Aorta (tissue), 5 donors: Measurements from ENCODE around the gene PELI2. TPM values are rescaled to one million over a fixed set of nuclear protein-coding genes. Genes with fewer than 3 reads are reported as not detected.

ENCODE experiments used
- ATAC-seq: fragments of 200-7000 bp; cut with Tn5 transposase; one replicate; pipeline ENCODE4 v1.9.1; 2022; ENCODE audit warnings: moderate library complexity; ENCODE audit not compliant: low FRiP score
- DNase-seq, 2 donors: peaks; one replicate each; pipeline ENCODE4 v3.0.0-alpha.2; 2020
- H3K27ac ChIP-seq, 2 donors: one replicate each; pipeline ENCODE4 v1.5.1; 2013; ENCODE audit warnings: low read length in 2 of 2, mild to moderate bottlenecking in 2 of 2, moderate library complexity in 2 of 2, control low read depth in 1 of 2, inconsistent platforms in 1 of 2, low read depth in 1 of 2
- H3K27me3 ChIP-seq, 2 donors: one replicate each; pipeline ENCODE4 v1.6.1; 2013; ENCODE audit warnings: control low read depth in 1 of 2, low read length in 1 of 2, mild to moderate bottlenecking in 1 of 2, moderate library complexity in 1 of 2; ENCODE audit not compliant: insufficient read depth in 2 of 2, control insufficient read depth in 1 of 2
- H3K36me3 ChIP-seq, 2 donors: one replicate each; pipeline ENCODE4 v1.6.1; 2013; ENCODE audit warnings: control low read depth in 1 of 2, low read length in 1 of 2, mild to moderate bottlenecking in 1 of 2; ENCODE audit not compliant: insufficient read depth in 2 of 2, control insufficient read depth in 1 of 2
- H3K4me1 ChIP-seq, 2 donors: one replicate each; pipeline ENCODE4 v1.6.1; 2013; ENCODE audit warnings: low read length in 2 of 2, control low read depth in 1 of 2, mild to moderate bottlenecking in 1 of 2, moderate library complexity in 1 of 2; ENCODE audit not compliant: insufficient read depth in 2 of 2, control insufficient read depth in 1 of 2
- H3K4me3 ChIP-seq, 2 donors: one replicate each; pipeline ENCODE4 v1.5.1; 2013; ENCODE audit warnings: low read length in 2 of 2, control low read depth in 1 of 2, mild to moderate bottlenecking in 1 of 2
- H3K9me3 ChIP-seq: one replicate; pipeline ENCODE4 v1.6.1; 2013; ENCODE audit warnings: mild to moderate bottlenecking, low read length; ENCODE audit not compliant: control insufficient read depth
- WGBS, 2 donors: extraction: QIAGEN DNeasy Blood & Tissue Kit; methylation state at CpG; one replicate each; pipeline ENCODE4 v1.1.7; 2013; 5-methylcytosine and 5-hydroxymethylcytosine counted together
- intact Hi-C, 2 donors: fragments of 100-400 bp; cut with DNase I; formaldehyde crosslinking; loops; one replicate each; pipeline versions ENCODE4 v1.14.2 to v1.15.0; 2022
- polyA plus RNA-seq, 2 donors: library from polyadenylated mRNA; stranded (reverse); fragments of 200-250 nt; gene quantifications; one replicate each; pipeline ENCODE4 v1.2.3, GENCODE V29; 2013
- total RNA-seq, 2 donors: library from RNA; stranded (reverse); fragmentation: NEBNext Ultra II Directional; extraction: Animal tissue kit (Norgen Biotek cat#: 25700); gene quantifications; one replicate each; pipeline ENCODE4 v1.2.1, GENCODE V29; 2021
- donor health status: healthy with polysubstance abuse.
- donor health status: Bipolar disorder and iron deficiency.
- donor health status: DM: no; HTN: no; CAD: no.
- donor health status: DM: no; HTN: no; CAD: no.
- donor health status: DM: yes; HTN: yes; CAD: no.

PELI2 gene
- total and polyA plus RNA-seq, 4 donors: 3.6 to 22.8 (median 14.6) TPM

- WGBS, 2 donors: 91 to 95% methylated on average over 12 of the region's 12 CpGs
- no peak for ATAC-seq
- peaks cover 5 to 6% of the 10 kb centered on the region in 2 donors for H3K4me1 ChIP-seq
- H3K27ac ChIP-seq: no peak overlapping the region
- no peaks in the 10 kb centered on the region for H3K27me3 ChIP-seq
- H3K9me3 ChIP-seq: no peaks in the 10 kb centered on the region
- H3K36me3 ChIP-seq: no peaks in the 10 kb centered on the region
- DNase-seq: no peak
- intact Hi-C loops: no loop called here
- no peak overlapping the region for H3K4me3 ChIP-seq
Measured at GRCh38 chr14:56125772-56126636, 7.8 kb downstream of the PELI2 start.

- H3K4me3 ChIP-seq: no peak overlapping the region
- 81% methylated on average over 2 of the region's 2 CpGs for WGBS, 2 donors
- intact Hi-C loops: no loop called here
- ATAC-seq (no peak), DNase-seq (no peak)
- H3K27ac ChIP-seq: no peak overlapping the region
- no peaks in the 10 kb centered on the region for H3K9me3 ChIP-seq
- H3K36me3 ChIP-seq: no peaks in the 10 kb centered on the region
- peaks cover 3 to 5% of the 10 kb centered on the region in 2 donors for H3K4me1 ChIP-seq
- no peaks in the 10 kb centered on the region for H3K27me3 ChIP-seq
Measured at GRCh38 chr14:56126637-56126913, 8.4 kb downstream of the PELI2 start.

GRCh38 chr14:56127156-56127555, 8.9 kb downstream of the PELI2 start:
- DNase-seq (no peak), ATAC-seq (no peak)
- Histone ChIP-seq H3K27me3 (no peaks in the 10 kb centered on the region), H3K4me3 (no peak overlapping the region), H3K4me1 (peaks cover 2 to 5% of the 10 kb centered on the region in 2 donors), H3K9me3 (no peaks in the 10 kb centered on the region), H3K36me3 (no peaks in the 10 kb centered on the region), H3K27ac (no peak overlapping the region)
- intact Hi-C loops: no loop called here
- 87% methylated on average over 3 of the region's 3 CpGs for WGBS, 2 donors

- no peak overlapping the region for H3K27ac ChIP-seq
- H3K27me3 ChIP-seq: no peaks in the 10 kb centered on the region
- H3K36me3 ChIP-seq: no peaks in the 10 kb centered on the region
- H3K4me3 ChIP-seq: no peak overlapping the region
- ATAC-seq (no peak), DNase-seq (no peak)
- WGBS, 2 donors: 94 to 98% methylated on average over 3 of the region's 3 CpGs
- no peaks in the 10 kb centered on the region for H3K9me3 ChIP-seq
- H3K4me1 ChIP-seq: peaks cover 0 to 5% of the 10 kb centered on the region in 2 donors
- intact Hi-C loops: no loop called here
Measured at GRCh38 chr14:56129092-56129491, 10.9 kb downstream of the PELI2 start.

GRCh38 chr14:56129933-56130332, 11.7 kb downstream of the PELI2 start:
- ATAC-seq (no peak), DNase-seq (no peak)
- WGBS, 2 donors: 69 to 83% methylated on average over 4 of the region's 4 CpGs
- intact Hi-C loops: no loop called here
- no peak overlapping the region for H3K4me3 ChIP-seq
- H3K4me1 ChIP-seq: peaks cover 0 to 2% of the 10 kb centered on the region in 2 donors
- no peak overlapping the region for H3K27ac ChIP-seq
- no peaks in the 10 kb centered on the region for H3K27me3 ChIP-seq
- H3K9me3 ChIP-seq: no peaks in the 10 kb centered on the region
- no peaks in the 10 kb centered on the region for H3K36me3 ChIP-seq

GRCh38 chr14:56131004-56131864, 13.0 kb downstream of the PELI2 start:
- Histone ChIP-seq H3K4me3 (peak overlapping the region in 1 of 2 donors; percentile 11), H3K4me1 (no peaks in the 10 kb centered on the region), H3K27ac (no peak overlapping the region), H3K27me3 (no peaks in the 10 kb centered on the region), H3K36me3 (no peaks in the 10 kb centered on the region), H3K9me3 (no peaks in the 10 kb centered on the region)
- ATAC-seq (no peak), DNase-seq (no peak)
- WGBS, 2 donors: 90 to 94% methylated on average over 5 of the region's 5 CpGs
- intact Hi-C loops: no loop called here

GRCh38 chr14:56131865-56132833, 13.9 kb downstream of the PELI2 start:
- no peak for ATAC-seq
- H3K36me3 ChIP-seq: no peaks in the 10 kb centered on the region
- no peak for DNase-seq
- no peak overlapping the region for H3K4me3 ChIP-seq
- intact Hi-C loops: no loop called here
- H3K9me3 ChIP-seq: no peaks in the 10 kb centered on the region
- 88 to 89% methylated on average over 14 of the region's 14 CpGs for WGBS, 2 donors
- no peak overlapping the region for H3K27ac ChIP-seq
- H3K4me1 ChIP-seq: peaks cover 0 to 6% of the 10 kb centered on the region in 2 donors
- H3K27me3 ChIP-seq: no peaks in the 10 kb centered on the region

GRCh38 chr14:56133547-56133946, 15.3 kb downstream of the PELI2 start:
- no peak for ATAC-seq
- no peaks in the 10 kb centered on the region for H3K36me3 ChIP-seq
- no peak overlapping the region for H3K4me3 ChIP-seq
- DNase-seq: no peak
- peaks cover 0 to 8% of the 10 kb centered on the region in 2 donors for H3K4me1 ChIP-seq
- no peaks in the 10 kb centered on the region for H3K27me3 ChIP-seq
- intact Hi-C loops: no loop called here
- 65 to 82% methylated on average over 4 of the region's 4 CpGs for WGBS, 2 donors
- no peak overlapping the region for H3K27ac ChIP-seq
- H3K9me3 ChIP-seq: no peaks in the 10 kb centered on the region
